ENCODE measurements around the gene OR6K6.

The OR6K6 gene

DNA sequence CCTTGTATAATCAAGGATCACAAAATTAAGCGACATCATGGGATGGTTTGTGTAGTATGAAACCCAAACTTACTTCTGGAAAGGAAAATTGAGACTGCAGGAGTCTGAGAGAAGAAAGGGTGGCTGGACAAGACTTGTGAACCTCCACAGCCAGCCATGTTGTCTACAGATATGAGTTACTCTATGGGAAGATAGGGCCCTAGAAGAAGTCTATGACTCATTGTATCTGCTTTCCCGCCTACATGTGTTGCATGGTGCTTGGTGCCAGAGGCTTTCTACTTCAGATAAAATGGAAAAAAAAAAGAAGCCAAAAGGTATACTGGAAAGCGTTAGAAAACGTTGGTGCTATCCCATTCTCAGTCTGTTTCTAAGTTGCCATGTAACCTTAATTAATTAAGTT, 45.2 kb downstream of the OR6K6 start:
- H3K79me2 ChIP-seq (ENCODE audit: control insufficient read depth, insufficient read depth, low read length, poor library complexity): no peaks in the 10 kb centered on the region
- no peak overlapping the region for H3K14ac ChIP-seq (ENCODE audit: low read length)

DNA sequence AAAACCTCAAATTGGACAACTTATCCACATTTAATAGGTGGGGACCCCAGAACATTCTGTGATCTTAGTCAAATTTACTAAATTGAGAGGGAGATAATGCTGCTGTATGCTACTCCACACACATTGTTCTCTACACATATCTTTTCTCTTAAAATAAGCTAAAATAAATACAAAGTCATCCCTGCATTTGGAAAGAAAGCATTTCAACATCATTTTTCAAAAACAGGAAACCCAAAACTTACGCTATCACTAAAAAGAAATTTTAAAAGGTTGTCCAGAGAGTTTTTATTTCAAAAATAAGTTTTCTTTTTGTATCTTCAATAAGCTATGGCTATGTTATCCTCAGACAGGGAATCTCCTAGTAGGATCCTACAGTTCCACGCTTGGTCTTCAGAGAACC, 46.0 kb downstream of the OR6K6 start:
- no peaks in the 10 kb centered on the region for H3K27me3 ChIP-seq (ENCODE audit: insufficient read depth, low read length)
- no peak overlapping the region for H2BK120ac ChIP-seq (ENCODE audit: insufficient read depth, low read length, poor library complexity)
- no peak overlapping the region for H2AK5ac ChIP-seq (ENCODE audit: low read length)
- H2BK12ac ChIP-seq (ENCODE audit: low read length): no peak overlapping the region
- H3K36me3 ChIP-seq (ENCODE audit: control insufficient read depth in 1 of 2, insufficient read depth in 2 of 2, low read length in 2 of 2): no peaks in the 10 kb centered on the region
- H4K12ac ChIP-seq (ENCODE audit: low read depth, low read length): no peak overlapping the region
- no peak overlapping the region for H3K18ac ChIP-seq (ENCODE audit: low read length)
- H3K4me1 ChIP-seq (ENCODE audit: control insufficient read depth in 1 of 2, insufficient read depth in 2 of 2, low read length in 2 of 2): no peaks in the 10 kb centered on the region
- no peak overlapping the region for H2AFZ ChIP-seq (ENCODE audit: insufficient read depth, low read length, poor library complexity)
- H2BK5ac ChIP-seq (ENCODE audit: low read depth, low read length, poor library complexity): no peak overlapping the region
- H3K23ac ChIP-seq (ENCODE audit: low read length): no peak overlapping the region
- no peak overlapping the region for H3K4me2 ChIP-seq (ENCODE audit: low read length)
- DNase-seq: no peak
- WGBS (ENCODE audit: extremely low coverage, insufficient coverage, insufficient read length): no CpG with 5 or more reads among the region's 2 CpGs
- H3K9me3 ChIP-seq (ENCODE audit: insufficient read depth, low read depth, low read length): no peaks in the 10 kb centered on the region
- H3K9ac ChIP-seq (ENCODE audit: low read length): no peak overlapping the region
- H3K4ac ChIP-seq (ENCODE audit: low read depth, low read length): no peak overlapping the region
- no peak overlapping the region for H3K27ac ChIP-seq (ENCODE audit: low read depth, low read length)
- H3K79me1 ChIP-seq (ENCODE audit: low read length): no peaks in the 10 kb centered on the region
- no peak overlapping the region for H4K91ac ChIP-seq (ENCODE audit: low read depth, low read length)
- no peak overlapping the region for H3K4me3 ChIP-seq (ENCODE audit: low read depth, low read length)
- H3K79me2 ChIP-seq (ENCODE audit: control insufficient read depth, insufficient read depth, low read length, poor library complexity): no peaks in the 10 kb centered on the region
- no peak overlapping the region for H3K14ac ChIP-seq (ENCODE audit: low read length)
- H4K8ac ChIP-seq (ENCODE audit: low read depth, low read length): no peak overlapping the region

More for the DNA sequence above, 45.2 kb downstream of the OR6K6 start:
- H3K23ac ChIP-seq (ENCODE audit: low read length): no peak overlapping the region
- H3K4me1 ChIP-seq (ENCODE audit: control insufficient read depth in 1 of 2, insufficient read depth in 2 of 2, low read length in 2 of 2): no peaks in the 10 kb centered on the region
- no peak for DNase-seq
- no peak overlapping the region for H3K4ac ChIP-seq (ENCODE audit: low read depth, low read length)
- H3K27ac ChIP-seq (ENCODE audit: low read depth, low read length): no peak overlapping the region
- no CpG with 5 or more reads among the region's 4 CpGs for WGBS (ENCODE audit: extremely low coverage, insufficient coverage, insufficient read length)
- H3K4me3 ChIP-seq (ENCODE audit: low read depth, low read length): no peak overlapping the region
- H3K27me3 ChIP-seq (ENCODE audit: insufficient read depth, low read length): no peaks in the 10 kb centered on the region
- H4K8ac ChIP-seq (ENCODE audit: low read depth, low read length): no peak overlapping the region
- H2BK5ac ChIP-seq (ENCODE audit: low read depth, low read length, poor library complexity): no peak overlapping the region
- no peak overlapping the region for H2BK12ac ChIP-seq (ENCODE audit: low read length)
- no peaks in the 10 kb centered on the region for H3K79me1 ChIP-seq (ENCODE audit: low read length)
- no peak overlapping the region for H2AFZ ChIP-seq (ENCODE audit: insufficient read depth, low read length, poor library complexity)
- H3K9ac ChIP-seq (ENCODE audit: low read length): no peak overlapping the region
- no peak overlapping the region for H2AK5ac ChIP-seq (ENCODE audit: low read length)
- no peaks in the 10 kb centered on the region for H3K36me3 ChIP-seq (ENCODE audit: control insufficient read depth in 1 of 2, insufficient read depth in 2 of 2, low read length in 2 of 2)
- no peak overlapping the region for H4K91ac ChIP-seq (ENCODE audit: low read depth, low read length)
- H3K9me3 ChIP-seq (ENCODE audit: insufficient read depth, low read depth, low read length): no peaks in the 10 kb centered on the region
- H2BK120ac ChIP-seq (ENCODE audit: insufficient read depth, low read length, poor library complexity): no peak overlapping the region
- no peak overlapping the region for H4K12ac ChIP-seq (ENCODE audit: low read depth, low read length)
- H3K4me2 ChIP-seq (ENCODE audit: low read length): no peak overlapping the region
- no peak overlapping the region for H3K18ac ChIP-seq (ENCODE audit: low read length)

DNA sequence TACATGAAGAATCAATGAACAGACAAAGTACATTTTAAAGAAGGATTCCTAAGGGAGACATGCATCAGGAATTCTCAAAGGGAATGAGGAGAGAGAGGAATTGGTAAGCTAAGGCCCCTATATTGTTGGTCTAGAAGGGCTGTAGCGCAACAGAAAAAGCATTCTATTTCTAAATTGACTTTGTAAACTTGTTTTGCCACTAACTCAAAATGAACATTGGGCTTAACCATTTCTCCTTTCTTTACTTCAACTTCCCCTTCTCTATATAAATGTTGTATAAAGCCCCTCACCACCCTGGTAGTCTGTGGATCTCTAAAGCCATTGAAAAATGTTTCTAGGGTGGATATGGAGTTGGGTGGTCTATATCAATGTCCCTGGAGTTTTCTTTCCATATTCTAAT, 46.9 kb downstream of the OR6K6 start:
- Histone ChIP-seq H3K4me1 (ENCODE audit: control insufficient read depth in 1 of 2, insufficient read depth in 2 of 2, low read length in 2 of 2) (no peaks in the 10 kb centered on the region), H3K36me3 (ENCODE audit: control insufficient read depth in 1 of 2, insufficient read depth in 2 of 2, low read length in 2 of 2) (no peaks in the 10 kb centered on the region), H4K12ac (ENCODE audit: low read depth, low read length) (no peak overlapping the region), H3K23ac (ENCODE audit: low read length) (no peak overlapping the region), H2BK120ac (ENCODE audit: insufficient read depth, low read length, poor library complexity) (no peak overlapping the region), H3K79me2 (ENCODE audit: control insufficient read depth, insufficient read depth, low read length, poor library complexity) (no peaks in the 10 kb centered on the region), H4K8ac (ENCODE audit: low read depth, low read length) (no peak overlapping the region), H3K18ac (ENCODE audit: low read length) (no peak overlapping the region), H2AK5ac (ENCODE audit: low read length) (no peak overlapping the region), H3K79me1 (ENCODE audit: low read length) (no peaks in the 10 kb centered on the region), H4K91ac (ENCODE audit: low read depth, low read length) (no peak overlapping the region), H3K4me3 (ENCODE audit: low read depth, low read length) (no peak overlapping the region), H2BK12ac (ENCODE audit: low read length) (no peak overlapping the region), H3K27ac (ENCODE audit: low read depth, low read length) (no peak overlapping the region), H3K27me3 (ENCODE audit: insufficient read depth, low read length) (no peaks in the 10 kb centered on the region), H3K4ac (ENCODE audit: low read depth, low read length) (no peak overlapping the region), H3K9ac (ENCODE audit: low read length) (no peak overlapping the region), H2AFZ (ENCODE audit: insufficient read depth, low read length, poor library complexity) (no peak overlapping the region), H3K4me2 (ENCODE audit: low read length) (no peak overlapping the region), H2BK5ac (ENCODE audit: low read depth, low read length, poor library complexity) (no peak overlapping the region), H3K9me3 (ENCODE audit: insufficient read depth, low read depth, low read length) (no peaks in the 10 kb centered on the region), H3K14ac (ENCODE audit: low read length) (no peak overlapping the region)
- DNase-seq: no peak
- no CpG with 5 or more reads among the region's 1 CpG for WGBS (ENCODE audit: extremely low coverage, insufficient coverage, insufficient read length)

DNA sequence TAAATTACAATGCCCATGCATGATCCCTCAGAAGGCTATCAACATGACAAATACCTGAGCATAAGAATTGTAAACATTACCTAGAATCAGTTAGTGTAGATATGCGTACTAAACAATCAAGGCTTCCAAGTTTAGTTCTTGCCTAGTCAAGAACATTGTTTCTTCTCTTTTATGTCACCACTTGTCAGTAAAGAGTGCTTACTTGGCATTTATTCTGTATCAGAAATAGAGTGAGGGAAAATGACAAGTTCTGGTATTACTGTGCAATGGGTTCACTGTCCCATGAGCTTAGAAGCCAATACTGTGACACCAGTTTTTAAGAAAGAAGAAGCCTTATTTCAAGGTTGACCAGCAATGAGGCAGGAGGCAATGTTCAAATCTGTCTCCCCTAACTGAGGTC, 49.2 kb downstream of the OR6K6 start:
- Histone ChIP-seq H3K36me3 (ENCODE audit: control insufficient read depth in 1 of 2, insufficient read depth in 2 of 2, low read length in 2 of 2) (no peaks in the 10 kb centered on the region), H3K27me3 (ENCODE audit: insufficient read depth, low read length) (no peaks in the 10 kb centered on the region), H3K18ac (ENCODE audit: low read length) (no peak overlapping the region), H3K4me2 (ENCODE audit: low read length) (no peak overlapping the region), H3K9ac (ENCODE audit: low read length) (no peak overlapping the region), H3K79me2 (ENCODE audit: control insufficient read depth, insufficient read depth, low read length, poor library complexity) (no peaks in the 10 kb centered on the region), H3K23ac (ENCODE audit: low read length) (no peak overlapping the region), H3K4me1 (ENCODE audit: control insufficient read depth in 1 of 2, insufficient read depth in 2 of 2, low read length in 2 of 2) (no peaks in the 10 kb centered on the region), H3K79me1 (ENCODE audit: low read length) (no peaks in the 10 kb centered on the region), H3K4ac (ENCODE audit: low read depth, low read length) (no peak overlapping the region), H3K9me3 (ENCODE audit: insufficient read depth, low read depth, low read length) (no peaks in the 10 kb centered on the region), H3K27ac (ENCODE audit: low read depth, low read length) (no peak overlapping the region), H2AFZ (ENCODE audit: insufficient read depth, low read length, poor library complexity) (no peak overlapping the region), H3K4me3 (ENCODE audit: low read depth, low read length) (no peak overlapping the region), H2BK5ac (ENCODE audit: low read depth, low read length, poor library complexity) (no peak overlapping the region), H4K8ac (ENCODE audit: low read depth, low read length) (no peak overlapping the region), H4K91ac (ENCODE audit: low read depth, low read length) (no peak overlapping the region), H4K12ac (ENCODE audit: low read depth, low read length) (no peak overlapping the region), H2BK120ac (ENCODE audit: insufficient read depth, low read length, poor library complexity) (no peak overlapping the region), H3K14ac (ENCODE audit: low read length) (no peak overlapping the region), H2BK12ac (ENCODE audit: low read length) (no peak overlapping the region), H2AK5ac (ENCODE audit: low read length) (no peak overlapping the region)
- no CpG with 5 or more reads among the region's 1 CpG for WGBS (ENCODE audit: extremely low coverage, insufficient coverage, insufficient read length)
- DNase-seq: no peak

Measured in trophoblast cell (in vitro differentiated cells and primary cell).